AG20443 (cell line): Measurements from ENCODE around the gene EFNA5.
A peak's percentile ranks its signal among the peaks of the same experiment; 100 is the strongest.

Source experiments
- DNase-seq: peaks from one replicate; pipeline ENCODE4 v3.0.0; 2012; ENCODE audit warnings: low spot score, mixed read lengths

The EFNA5 gene

GRCh38 chr5:107391787-107392186 is 278.9 kb downstream of the EFNA5 start:
- DNase-seq = no peak

- DNase-seq = no peak
Observed at GRCh38 chr5:107389775-107390148, 281.0 kb downstream of the EFNA5 start.

- no peak for DNase-seq
Observed at GRCh38 chr5:107389130-107389774, 281.5 kb downstream of the EFNA5 start.

- DNase-seq = peak; percentile 65
Observed at GRCh38 chr5:107388141-107388861, 282.4 kb downstream of the EFNA5 start.

- no peak for DNase-seq
Observed at GRCh38 chr5:107387526-107388140, 283.1 kb downstream of the EFNA5 start.

GRCh38 chr5:107385708-107386107 is 285.0 kb downstream of the EFNA5 start:
- no peak for DNase-seq

- no peak for DNase-seq
Observed at GRCh38 chr5:107384256-107384655, 286.5 kb downstream of the EFNA5 start.

- no peak for DNase-seq
Observed at GRCh38 chr5:107383414-107383813, 287.3 kb downstream of the EFNA5 start.

GRCh38 chr5:107381189-107381856 is 289.4 kb downstream of the EFNA5 start:
- DNase-seq = peak; percentile 83

- no peak for DNase-seq
Observed at GRCh38 chr5:107380654-107381053, 290.1 kb downstream of the EFNA5 start.

- no peak for DNase-seq
Observed at GRCh38 chr5:107378218-107378899, 292.4 kb downstream of the EFNA5 start.

GRCh38 chr5:107377277-107377609 is 293.5 kb downstream of the EFNA5 start:
- DNase-seq = no peak

- no peak for DNase-seq
Observed at GRCh38 chr5:107376546-107377276, 294.0 kb downstream of the EFNA5 start.

- no peak for DNase-seq
Observed at GRCh38 chr5:107373549-107374263, 297.0 kb downstream of the EFNA5 start.

- DNase-seq = no peak
Observed at GRCh38 chr5:107372723-107373450, 297.9 kb downstream of the EFNA5 start.

GRCh38 chr5:107370396-107370968 is 300.3 kb downstream of the EFNA5 start:
- no peak for DNase-seq

GRCh38 chr5:107369622-107370021 is 301.1 kb downstream of the EFNA5 start:
- no peak for DNase-seq

- no peak for DNase-seq
Observed at GRCh38 chr5:107368615-107369014, 302.1 kb downstream of the EFNA5 start.

GRCh38 chr5:107367939-107368338 is 302.8 kb downstream of the EFNA5 start:
- no peak for DNase-seq

GRCh38 chr5:107367480-107367879 is 303.3 kb downstream of the EFNA5 start:
- DNase-seq = no peak
